Measurements from ENCODE around the gene MRPL32.
A peak's percentile ranks its signal among the peaks of the same experiment; 100 is the strongest.
"Not testable (repeated sequence)": the region's sequence is repeated elsewhere in the genome, so short reads cannot be mapped to it uniquely, and the experiment has no call there.

The MRPL32 gene

DNA sequence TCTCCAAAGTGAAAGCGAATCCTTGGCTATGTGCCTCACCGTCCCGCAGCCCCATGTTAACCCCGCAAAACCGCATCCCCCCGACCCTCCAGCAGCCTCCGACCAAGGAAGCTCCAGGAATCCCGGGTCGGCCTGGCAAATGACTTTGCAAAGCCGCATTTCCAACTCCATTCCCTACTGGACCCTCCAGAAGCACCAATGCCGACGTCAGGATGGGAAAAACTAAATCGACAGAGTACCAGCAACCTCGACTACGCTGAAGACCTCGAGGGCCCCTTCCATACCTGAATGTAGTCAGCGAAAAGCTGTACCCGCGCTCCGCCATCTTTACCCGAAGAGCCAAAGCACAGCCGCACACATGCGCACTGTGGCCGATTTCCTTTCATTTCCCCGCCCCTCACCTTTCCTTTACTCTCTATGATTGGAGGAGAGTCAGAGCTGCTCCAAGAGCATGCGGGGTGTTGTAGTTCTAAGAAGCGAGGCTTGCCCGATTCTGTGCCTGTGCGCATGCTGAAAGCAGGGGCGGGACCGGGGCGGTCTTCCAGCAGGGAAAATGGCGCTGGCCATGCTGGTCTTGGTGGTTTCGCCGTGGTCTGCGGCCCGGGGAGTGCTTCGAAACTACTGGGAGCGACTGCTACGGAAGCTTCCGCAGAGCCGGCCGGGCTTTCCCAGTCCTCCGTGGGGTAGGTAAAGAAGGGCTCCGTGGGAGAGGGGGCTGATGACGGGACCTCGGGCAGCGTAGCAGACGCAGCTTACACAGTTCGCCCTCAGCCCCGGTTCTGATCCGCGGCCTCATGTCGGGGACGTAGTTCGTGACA, at the start of gene MRPL32, which contains the start of gene PSMA2:
Gene MRPL32, plus strand, starts transcription at position 543 of the 818 bp plus-strand sequence. Its CDS starts 11 bp downstream, at position 554.
Gene PSMA2, minus strand, starts transcription at position 341 of the 818 bp plus-strand sequence. Its CDS starts 16 bp downstream, at position 325.
- DNase-seq, result peak; percentile 97

- DNase-seq, result no peak
Measured at GRCh38 chr7:42883950-42884349, 48.2 kb upstream of the MRPL32 start.

- not testable (repeated sequence) for DNase-seq
Measured at GRCh38 chr7:42885183-42885582, 47.0 kb upstream of the MRPL32 start.

DNA sequence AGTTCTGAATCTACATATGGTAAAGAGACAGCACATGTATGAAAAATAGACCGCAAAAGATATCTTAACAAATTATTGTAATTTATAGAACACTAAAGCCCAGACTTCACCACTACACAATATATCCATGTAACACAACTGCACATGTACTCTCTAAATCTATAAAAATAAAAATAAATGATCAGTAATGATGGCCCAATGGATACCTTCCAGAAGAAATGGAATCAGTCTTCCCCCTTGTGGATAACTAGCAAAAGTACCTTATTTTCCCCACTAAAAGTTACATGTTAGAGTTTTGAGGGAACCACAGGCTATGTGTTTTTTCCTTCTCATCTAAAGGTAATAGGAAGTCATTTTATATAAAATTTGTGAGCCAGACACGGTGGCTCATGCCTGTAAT, 46.0 kb upstream of the MRPL32 start:
- no peak for DNase-seq

GRCh38 chr7:42886893-42887505, 45.2 kb upstream of the MRPL32 start:
- DNase-seq, result no peak

DNA sequence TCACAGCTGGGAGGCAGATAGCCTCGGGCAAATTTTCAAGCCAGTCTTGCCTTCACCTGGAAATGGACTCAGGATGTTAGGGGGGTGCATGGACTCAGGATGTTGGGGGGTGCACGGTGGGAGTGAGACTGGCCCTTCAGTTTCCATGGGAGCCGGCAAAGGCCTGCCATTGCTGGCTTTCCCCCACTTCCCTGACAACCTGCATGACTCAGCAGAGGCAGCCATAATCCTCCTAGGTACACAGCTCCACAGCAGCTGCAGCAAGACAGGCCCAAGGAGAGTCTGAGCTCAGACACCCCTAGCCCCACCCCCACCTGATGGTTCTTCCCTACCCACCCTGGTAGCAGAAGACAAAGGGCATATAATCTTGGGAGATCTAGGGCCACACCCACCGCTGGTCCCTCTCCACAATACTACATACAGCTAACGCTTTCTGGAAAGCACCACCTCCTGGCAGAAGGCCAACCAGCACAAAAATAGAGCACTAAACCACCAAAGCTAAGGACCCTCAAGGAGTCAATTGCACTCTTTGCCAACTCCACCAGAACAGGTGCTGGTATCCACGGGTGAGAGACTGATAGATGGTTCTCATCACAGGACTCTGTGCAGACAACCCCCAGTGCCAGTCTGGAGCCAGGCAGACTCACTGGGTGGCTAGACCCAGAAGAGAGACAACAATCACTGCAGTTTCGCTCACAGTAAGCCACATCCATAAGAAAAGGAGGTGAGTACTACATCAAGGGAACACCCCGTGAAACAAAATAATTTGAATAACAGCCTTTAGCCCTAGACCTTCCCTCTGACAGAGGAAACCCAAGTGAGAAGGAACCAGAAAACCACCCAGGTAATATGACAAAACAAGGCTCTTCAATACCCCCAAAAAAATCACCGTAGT, 38.6 kb upstream of the MRPL32 start:
- DNase-seq, result no peak

- DNase-seq, result no peak
Measured at GRCh38 chr7:42900842-42901241, 31.3 kb upstream of the MRPL32 start.

DNA sequence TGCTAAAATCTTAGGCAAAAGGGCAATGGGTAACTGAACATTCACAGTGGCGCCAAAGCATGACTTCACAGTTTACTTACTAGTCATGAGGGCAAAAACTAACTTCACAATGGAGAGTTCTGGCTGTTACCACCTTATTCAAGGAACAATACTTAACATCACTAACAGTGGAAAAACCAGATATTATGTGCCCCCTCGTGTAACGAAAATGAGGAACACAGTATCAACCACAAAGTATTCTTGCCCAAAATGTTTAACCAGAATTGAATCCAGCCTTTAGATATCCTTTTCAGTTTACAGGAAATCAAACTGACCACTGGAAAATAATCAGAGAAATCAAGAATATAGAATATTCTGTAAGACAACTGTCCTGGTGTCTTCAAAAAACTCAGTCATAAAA, 29.8 kb upstream of the MRPL32 start:
- DNase-seq, result peak; percentile 83

GRCh38 chr7:42906181-42906580, 26.0 kb upstream of the MRPL32 start:
- DNase-seq, result no peak

DNA sequence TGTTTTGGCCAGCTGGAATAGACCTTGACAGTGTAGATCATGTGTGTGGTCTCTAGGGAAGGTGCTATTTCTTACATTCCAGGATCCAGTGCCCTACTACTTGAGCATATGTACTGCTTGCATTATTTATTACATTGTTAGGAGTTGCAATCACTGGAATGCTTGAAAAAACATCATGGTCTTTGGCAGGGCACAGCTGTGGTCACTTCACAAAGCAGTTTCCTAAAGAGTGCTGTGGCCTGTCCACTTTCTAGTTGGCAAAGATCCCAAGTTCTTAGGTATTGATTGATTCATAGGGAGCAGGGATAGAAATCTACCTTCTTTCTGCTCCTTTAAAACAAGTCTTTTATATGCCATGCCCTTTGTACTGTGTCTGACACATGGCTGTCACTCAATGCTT, 24.9 kb upstream of the MRPL32 start:
- no peak for DNase-seq

- DNase-seq, result no peak
Measured at GRCh38 chr7:42910306-42910705, 21.9 kb upstream of the MRPL32 start.

DNA sequence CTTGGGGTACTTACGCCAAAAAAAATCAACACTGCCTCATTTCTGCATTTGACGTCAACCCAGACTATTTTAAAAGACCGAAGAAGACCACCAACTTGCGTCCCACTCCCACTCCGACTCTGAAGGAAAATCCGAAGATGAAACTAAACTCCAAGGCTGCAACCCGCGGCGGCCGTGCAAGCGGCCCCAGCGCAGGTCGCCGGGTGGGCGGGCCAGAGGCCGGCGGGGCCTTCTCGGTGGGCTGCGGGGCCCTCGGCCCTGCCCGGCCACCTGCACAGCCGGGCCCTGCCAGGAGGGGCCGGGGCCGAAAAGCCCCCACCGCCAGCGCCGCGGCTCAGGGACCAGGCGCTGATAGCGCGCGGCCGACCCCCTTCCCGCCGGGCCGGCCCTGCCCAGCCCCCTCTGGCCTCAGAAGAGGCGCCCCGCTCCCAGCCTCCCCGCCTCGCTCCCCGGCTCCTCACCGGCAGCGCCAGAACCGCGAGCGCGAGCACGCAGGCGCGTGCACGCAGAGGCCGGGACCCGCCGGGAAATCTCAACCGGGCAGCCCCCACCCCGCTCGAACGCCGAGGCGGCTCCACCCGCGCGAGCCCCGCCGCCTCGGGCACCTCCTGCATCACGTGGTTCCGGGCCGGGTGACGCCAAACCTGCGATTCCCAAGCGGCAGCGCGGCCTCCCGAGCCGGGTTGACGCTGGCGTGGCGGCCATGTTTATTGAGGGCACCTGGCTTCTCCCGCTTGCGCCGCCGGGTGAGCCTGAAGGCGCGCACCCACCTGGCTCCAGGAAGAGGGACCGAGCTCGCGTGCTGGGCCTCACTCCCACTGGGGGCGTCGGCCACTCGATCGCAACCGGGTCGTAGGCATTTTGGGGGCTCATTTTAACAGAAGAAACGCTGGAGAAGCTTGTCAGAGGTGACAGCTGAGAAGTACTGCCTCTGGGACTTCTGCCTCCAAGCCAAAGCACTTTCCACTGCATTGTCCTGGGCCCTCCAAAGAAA, 20.4 kb upstream of the MRPL32 start, which contains the start of gene C7orf25:
Gene C7orf25, minus strand, starts transcription at position 617 of the 994 bp plus-strand sequence. CDS start 1,170 bp downstream, outside the sequence.
- DNase-seq, result peak; percentile 92

DNA sequence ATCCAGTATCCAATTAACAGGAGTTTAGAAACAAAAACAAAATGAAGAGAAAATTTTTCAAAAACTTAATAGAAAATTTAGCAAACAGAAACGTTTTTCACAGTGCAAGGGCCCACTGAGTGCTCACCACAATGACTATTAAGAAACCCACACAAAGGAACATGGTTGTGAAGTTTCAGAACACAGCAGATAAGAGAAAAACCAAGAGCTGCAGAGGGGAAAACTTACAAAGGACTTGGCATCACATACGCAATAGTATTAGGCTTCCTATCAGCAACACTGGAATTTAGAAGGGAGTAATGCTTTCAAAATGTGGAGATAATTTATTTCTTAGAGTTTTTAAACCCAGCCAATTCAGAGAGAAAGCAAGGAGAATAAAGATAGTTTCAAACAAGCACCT, 18.6 kb upstream of the MRPL32 start:
- peak; percentile 65 for DNase-seq

- no peak for DNase-seq
Measured at GRCh38 chr7:42914009-42914408, 18.2 kb upstream of the MRPL32 start.

DNA sequence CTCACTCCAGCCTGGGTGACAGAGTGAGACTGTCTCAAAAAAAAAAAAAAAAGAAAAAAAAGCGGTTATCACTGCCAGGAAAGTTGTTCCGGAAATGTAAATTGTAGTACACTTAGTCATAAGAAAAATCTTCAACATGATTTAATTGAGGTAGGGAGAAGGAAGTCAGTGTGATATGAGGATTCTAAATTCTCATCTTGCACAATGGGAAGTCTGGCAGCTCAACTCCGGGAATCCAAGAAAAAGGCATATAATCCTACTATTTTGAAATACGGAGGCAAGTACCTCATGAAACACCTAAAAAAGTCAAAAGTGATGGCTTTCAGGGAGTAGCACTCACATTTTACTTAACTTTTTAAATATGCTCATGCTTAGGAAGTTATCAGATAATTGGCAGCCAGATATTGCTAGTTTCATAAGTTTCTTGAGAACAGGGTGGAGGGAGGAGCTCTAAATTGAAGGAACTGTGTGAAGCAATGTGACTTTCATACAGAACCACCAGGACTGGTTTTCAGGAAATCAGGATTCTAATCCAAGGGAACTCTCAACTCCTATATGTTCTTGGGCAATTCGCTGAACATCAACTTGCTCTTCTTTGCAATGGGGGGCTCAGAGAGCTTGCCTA, 17.6 kb upstream of the MRPL32 start:
- DNase-seq, result no peak

DNA sequence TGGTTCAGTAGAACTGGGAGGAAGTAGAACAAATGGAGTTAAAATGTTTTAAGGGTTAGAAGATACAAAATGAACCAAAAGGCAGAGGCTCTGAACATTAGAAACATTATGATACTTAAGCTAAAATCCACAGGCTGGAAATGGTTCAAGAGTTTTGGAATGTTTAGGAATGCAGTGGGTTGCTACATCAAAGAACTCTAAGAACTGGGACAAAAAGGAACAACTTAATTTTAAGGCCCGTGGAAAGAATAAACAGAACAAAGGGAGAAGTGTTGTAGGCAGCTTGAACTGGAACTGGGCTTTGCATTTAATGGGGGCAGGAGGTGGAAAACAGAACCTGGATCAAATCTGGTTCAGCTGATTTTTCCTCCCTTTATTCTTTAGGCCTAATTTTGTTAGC, 16.8 kb upstream of the MRPL32 start:
- DNase-seq, result no peak

GRCh38 chr7:42922017-42922753, 10.0 kb upstream of the MRPL32 start:
- no peak for DNase-seq

DNA sequence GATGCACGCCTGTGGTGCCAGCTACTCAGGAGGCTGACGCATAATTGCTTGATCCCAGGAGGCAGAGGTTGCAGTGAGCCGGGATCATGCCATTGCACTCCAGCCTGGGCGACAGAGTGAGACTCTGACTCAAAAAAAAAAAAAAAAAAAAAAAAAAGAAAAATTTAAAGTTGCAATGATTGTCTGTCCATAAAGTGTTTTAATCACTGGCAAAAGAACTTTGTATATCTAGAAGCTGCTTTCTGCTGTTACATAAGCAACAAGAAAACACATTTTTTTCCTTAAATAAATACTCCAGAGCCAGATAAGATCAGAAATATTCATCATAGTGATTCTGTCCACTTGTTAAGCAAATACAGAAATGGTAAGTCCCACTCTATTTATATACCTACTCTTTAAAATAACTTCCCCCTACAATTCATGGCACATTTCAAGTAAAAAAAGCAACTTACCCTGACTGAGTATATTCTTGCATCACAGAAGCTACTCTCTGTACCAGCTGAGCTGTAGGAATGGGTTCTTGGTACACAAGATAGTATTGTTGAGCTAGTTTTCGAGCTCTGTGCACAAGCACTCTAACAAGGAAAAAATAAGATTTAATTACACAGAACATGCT, 7.8 kb upstream of the MRPL32 start:
- DNase-seq, result no peak

GRCh38 chr7:42925630-42926029, 6.5 kb upstream of the MRPL32 start:
- no peak for DNase-seq

DNA sequence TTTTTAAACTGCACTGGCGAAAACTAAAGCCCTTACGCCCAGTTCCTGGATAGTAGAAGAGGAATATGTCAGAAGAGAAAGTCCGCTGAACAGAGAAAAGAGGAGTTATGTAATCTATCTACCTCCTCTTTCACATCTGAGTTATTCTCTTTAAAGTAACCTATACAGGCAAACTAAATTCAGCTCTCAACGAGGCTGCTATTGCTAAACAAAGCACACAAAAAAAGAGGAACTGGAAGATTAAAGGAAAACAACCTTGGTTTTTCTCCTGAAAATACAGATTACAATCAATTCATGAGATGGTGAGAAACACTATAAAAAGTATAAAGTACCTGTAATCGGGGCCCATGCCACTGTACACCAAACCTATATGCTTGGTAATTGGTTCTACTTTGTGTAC, 6.0 kb upstream of the MRPL32 start:
- peak; percentile 88 for DNase-seq

Measured in GF-D8 (cell line).